AG20443 (cell line): ENCODE measurements around the gene NIPAL3.

Experiments
- DNase-seq: peaks from one replicate; pipeline ENCODE4 v3.0.0; 2012; ENCODE audit warnings: low spot score, mixed read lengths

Gene NIPAL3

GRCh38 chr1:24390924-24391782, 24.4 kb upstream of the NIPAL3 start:
- DNase-seq, result peak; percentile 87

GRCh38 chr1:24391882-24392603, 23.6 kb upstream of the NIPAL3 start:
- peak; percentile 63 for DNase-seq

DNA sequence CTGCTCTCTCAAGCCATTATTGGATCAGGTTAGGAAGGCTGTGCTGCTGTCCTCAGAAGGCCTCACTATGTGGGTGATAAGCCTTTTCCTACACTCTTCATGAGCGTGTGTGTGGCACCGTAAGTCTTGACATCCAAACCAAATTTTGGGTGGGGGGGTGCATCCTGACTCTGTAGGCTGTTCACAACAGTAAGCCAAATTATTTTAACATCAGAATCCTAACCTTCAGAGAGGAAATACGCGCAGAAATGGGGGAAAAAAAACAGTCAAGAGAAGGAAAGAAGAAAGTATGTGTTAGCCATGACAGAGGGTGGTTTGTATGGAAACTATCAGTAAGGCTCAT, 23.0 kb upstream of the NIPAL3 start:
- no peak for DNase-seq

DNA sequence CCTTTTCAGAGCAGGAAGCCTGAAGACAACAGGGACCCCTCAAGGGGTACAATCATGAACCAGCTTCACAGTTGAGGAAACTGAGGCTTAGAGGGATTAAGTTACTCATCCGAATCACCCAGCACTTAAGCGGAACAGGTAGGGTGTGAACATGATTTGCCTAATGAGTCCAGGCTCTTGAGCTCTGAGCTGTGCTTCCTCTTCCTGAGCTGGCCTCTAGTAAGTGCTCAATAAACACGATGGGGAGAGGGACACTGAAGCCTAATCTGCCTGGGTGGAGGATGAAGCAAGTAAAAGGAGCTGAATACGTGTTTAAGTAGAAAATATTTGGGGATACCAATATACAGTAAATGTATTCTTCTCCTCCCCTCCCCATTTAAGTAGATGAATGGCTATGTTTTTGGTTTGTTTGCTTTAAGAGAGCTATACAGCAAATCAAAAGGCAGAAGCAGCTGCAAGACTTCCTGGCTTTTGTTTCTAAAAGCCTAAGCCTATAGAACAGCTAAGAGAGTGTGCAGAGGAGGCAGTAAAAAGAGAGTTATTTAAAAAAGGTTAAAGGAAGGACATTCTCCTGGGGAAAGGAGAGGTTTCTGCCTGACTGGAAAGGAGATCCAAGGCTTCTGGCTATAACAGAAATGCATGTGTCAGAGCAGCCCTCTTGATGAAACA, 22.5 kb upstream of the NIPAL3 start:
- DNase-seq, result no peak

DNA sequence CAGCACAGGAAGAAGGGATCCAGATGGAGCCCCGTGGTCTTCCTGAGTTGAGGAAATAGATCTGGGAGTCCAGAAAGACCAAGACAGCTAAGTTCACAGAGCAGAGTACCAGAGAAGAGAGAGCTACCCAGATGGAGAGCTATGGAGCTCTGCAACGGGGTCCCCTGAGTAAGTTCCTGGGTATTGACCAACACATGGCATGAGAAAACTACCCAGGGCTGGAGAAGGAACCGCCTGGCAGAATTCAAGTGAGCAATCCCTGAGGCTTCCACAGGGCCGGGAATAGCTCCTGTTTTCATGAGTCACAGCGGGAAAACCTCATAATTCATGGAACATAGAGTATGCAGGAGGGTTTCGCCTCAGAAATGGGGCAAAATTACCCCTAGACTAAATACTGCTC, 21.7 kb upstream of the NIPAL3 start:
- DNase-seq, result peak; percentile 82

DNA sequence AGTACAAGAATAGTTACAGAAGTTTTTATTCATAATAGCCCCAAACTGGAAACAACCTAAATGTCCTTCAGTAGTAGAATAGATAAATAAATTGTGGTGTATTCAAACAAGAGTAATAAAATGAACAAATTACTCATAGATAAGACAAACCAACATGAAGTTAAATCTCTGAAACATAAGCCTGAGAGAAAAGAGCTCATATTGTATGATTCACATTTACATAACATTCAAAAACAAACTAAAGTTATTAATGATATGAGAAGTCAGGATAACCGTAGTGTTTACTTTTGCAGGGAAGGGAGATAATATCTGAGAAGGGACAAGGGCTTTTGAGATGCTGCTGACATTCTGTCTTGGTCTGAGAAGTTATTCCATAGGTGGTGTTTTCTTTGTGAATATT, 15.5 kb upstream of the NIPAL3 start:
- no peak for DNase-seq

DNA sequence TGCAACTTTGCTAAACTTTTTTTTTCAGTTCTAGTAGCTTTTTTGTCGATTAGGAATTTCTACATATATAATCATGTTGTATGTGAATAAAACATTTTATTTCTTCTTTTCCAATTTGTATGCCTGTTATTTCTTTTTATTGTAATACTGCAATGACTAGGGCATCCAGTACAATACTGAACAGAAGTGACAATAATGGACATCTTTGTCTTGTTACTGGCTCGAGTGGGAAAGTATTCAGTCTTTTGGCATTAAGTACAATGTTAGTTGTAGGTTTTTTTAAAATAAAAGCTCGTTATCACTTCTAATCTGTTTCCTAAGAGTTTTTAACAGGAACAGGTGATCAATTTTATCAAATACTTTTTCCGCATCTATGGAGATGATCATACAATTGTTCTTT, 11.8 kb upstream of the NIPAL3 start:
- no peak for DNase-seq

DNA sequence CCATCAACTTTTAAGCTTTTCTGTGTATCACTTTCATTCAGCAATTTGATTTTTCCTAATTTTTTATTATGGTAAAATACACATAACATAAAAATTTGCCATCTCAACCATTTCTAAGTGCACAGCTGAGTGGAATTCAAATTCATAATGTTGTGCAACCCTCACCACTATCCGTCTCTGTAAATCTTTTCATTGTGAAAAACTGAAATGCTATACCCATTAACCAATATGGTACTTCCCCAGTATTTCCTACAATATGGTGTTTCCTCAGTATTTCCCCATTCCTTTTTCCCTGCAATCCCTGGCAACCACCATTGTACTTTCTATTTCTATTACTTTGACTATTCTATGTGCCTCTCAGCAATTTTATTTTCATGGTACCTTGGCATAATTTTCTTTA, 8.8 kb upstream of the NIPAL3 start:
- no peak for DNase-seq

DNA sequence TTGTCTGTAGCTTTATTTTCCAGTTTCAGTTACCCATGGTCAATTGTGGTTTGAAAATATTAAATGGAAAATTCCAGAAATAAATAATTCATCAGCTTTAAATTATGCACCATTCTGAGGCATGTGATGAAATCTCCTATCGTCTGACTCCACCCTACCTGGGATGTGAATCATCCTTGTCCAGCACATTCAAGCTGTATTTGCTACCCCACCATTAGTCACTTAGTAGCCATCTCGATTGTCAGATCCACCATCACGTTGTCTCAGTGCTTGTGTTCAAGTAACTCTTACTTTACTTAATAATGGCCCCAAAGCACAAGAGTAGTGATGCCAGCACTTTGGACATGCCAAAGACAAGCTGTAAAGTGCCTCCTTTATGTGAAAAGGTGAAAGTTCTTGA, 6.1 kb upstream of the NIPAL3 start:
- peak; percentile 67 for DNase-seq

DNA sequence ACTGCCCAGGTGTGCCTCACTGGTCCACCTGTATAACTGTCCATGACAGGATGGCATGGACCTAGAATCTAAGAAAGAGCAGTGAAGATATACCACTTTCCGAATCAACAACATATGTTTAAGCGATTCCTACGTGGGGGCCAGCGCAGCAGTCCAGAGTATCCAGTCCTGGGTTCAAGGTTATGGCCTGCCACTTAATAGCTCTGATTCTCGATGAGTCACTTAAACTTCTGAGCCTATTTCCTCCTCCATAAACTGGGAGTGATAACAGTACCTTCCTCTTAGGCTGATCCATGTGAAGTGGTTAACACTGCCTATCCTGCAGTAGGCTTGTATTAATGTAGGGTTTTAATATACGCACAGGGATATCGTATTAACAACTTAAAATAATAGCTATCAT, 4.9 kb upstream of the NIPAL3 start:
- no peak for DNase-seq

DNA sequence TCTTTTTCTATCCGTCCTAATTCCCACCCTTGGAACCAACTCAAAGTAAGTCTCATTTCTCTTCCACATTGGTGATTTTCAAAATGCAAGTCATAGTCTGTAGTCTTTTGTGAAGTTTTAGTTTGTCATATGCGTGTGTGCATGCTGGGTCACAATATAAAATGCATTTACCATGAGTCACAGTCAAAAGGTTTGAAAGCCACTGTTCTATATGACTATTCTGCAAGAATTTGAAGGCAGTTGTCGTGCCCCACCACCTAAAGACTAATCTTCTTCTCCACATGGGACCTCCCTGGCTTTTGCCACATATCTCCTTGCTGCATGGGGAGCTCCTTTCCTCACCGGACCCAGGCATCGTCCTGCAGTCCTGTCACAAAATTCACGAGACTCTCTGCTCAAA, 3.6 kb upstream of the NIPAL3 start:
- DNase-seq, result peak; percentile 17

DNA sequence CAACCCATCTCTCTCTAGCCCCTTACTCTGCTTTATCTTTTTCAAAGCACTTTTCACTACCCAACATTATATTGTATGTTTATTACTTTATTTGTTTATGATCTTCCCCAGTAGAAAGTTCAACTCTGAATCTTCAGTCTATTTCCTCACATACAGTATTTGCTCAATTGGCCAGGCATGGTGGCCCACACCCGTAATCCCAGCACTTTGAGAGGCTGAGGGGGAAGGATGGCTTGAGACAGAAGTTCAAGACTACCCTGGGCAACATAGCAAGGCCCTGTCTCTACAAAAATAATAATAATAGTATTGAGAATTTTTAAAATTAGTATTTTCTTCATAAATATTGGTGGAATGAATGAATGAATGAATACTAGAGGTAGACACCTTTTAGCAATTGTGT, 3.2 kb upstream of the NIPAL3 start:
- no peak for DNase-seq

- peak; percentile 97 for DNase-seq
These were observed 2.0 kb upstream of the NIPAL3 start, which contains the start of gene STPG1 for GRCh38 chr1:24413350-24414163. STPG1 (minus strand) TSS chr1:24413782; CDS start chr1:24401388, 12,394 bp downstream.

- DNase-seq, result no peak
These were observed 748 bp upstream of the NIPAL3 start for GRCh38 chr1:24414775-24415333.

DNA sequence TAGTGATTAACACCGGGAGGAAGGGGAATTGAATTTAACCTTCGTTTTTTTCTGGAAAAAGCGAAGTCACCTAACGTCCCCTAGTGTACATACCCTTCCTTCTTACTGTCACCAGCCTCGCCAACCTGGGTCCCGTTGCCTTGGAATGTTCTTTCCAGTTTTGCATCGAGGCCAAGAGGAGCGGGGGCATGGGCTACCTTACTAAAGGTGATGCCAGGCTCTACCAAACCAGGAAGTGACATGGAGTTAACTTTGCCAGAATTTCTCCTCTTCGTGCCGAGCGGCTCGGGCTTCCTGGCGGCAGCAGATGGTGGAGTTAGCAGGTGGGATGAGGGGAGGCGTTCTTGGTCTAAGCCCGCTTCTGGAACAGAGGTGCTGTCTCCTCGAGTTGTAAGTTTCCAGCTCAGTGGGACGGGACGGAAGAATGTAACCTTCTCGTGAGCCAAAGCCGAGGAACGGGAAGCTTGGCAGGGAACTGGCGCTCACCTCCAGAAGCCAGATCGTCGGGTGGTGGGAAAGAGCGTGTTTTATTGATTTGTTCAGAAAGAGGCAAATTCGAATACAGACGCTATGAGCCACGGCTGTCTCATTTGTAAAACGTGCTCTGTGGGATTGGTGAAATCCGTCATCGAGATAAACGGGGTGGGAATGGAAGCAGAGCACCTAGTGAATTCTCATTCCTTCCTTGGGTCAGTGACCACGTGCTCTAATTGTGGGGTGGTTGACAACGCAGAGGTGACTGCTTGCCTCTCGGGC, 486 bp downstream of the NIPAL3 start:
- peak; percentile 14 for DNase-seq

DNA sequence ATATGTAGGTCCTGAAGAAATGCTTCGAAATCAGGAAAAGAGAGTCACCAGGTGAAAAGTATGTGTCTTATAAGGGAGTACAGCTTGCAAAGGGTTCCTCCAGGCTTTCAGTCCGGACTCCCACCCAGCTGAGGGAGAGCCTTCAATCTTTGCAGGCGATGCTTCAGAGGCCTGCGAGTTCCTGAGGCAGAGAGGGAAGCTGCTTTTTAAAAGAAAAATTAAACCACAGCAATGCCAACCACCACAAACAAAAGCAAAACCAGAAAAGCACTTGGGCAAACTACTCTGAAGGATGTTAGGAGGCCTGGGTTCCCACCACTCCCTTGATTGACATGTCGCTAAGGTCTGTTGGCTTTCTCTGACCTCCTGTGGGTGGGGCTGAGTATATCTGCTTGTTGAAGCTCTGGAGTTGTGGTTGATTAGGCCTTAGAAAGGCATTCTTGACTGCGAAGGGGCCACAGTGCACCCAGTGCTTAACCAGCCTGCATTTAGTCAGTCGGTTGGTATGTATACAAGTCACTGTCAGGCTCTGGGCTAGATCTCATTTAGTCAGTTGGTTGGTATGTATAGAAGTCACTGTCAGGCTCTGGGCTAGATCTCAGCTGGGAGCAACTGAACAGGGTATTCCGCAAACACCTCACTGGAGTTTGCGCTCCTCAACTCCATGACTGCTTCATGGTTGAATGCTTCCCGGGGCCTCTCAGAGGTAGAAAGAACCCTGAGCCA, 1.2 kb downstream of the NIPAL3 start:
- peak; percentile 73 for DNase-seq

- peak; percentile 32 for DNase-seq
These were observed 2.1 kb downstream of the NIPAL3 start for GRCh38 chr1:24417681-24418080.

- DNase-seq, result peak; percentile 21
These were observed 3.5 kb downstream of the NIPAL3 start for GRCh38 chr1:24418898-24419628.

DNA sequence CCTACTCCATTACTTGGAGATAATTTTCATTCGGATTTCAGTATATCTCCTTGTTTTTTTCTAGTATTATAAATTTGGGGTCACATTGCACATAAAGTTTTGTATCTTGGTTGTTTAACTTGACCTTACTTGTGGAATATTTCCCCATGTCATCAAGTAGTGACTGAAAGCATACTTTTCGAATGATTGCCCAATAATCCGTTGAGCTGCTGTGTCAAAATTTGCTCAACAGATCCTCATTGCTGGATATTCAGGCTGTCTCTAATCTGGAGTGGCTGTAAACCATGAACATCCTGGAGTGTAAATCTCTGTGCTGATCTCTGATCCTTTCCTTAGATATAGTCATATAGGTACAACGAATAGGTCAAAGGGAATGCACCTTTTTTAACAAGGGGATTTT, 4.9 kb downstream of the NIPAL3 start:
- DNase-seq, result no peak

DNA sequence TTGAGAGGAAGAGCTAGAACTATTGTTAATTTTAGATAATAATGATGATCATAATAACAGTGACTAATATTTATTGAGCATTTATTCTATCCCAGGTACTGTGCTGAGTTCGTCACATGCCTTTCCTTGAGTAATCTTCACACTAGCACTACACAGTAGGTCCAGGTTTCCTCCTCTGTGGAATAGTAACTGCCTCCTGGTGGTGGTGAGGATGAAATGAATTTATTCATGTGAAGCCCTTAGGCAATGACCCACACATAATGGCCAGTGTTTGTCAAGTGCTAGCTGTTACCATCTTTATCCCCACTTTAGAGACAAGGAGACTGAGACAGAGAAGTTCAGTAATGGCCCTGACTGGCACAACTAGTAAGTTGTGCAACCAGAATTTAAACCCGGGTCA, 5.9 kb downstream of the NIPAL3 start:
- no peak for DNase-seq
